Activated CD4-positive, CD25-positive, alpha-beta regulatory T cell treated with anti-CD3 and anti-CD28 coated beads, Interleukin-2, amount 50 U/mL, for 24 hours (primary cell): Measurements from ENCODE around the gene ZNF93.
A peak's percentile ranks its signal among the peaks of the same experiment; 100 is the strongest.
"Not testable (repeated sequence)": the region's sequence is repeated elsewhere in the genome, so short reads cannot be mapped to it uniquely, and the experiment has no call there.

ENCODE experiments used
- ATAC-seq, 2 donors: fragments of 150-1000 bp; cut with Tn5 transposase; one replicate each; pipeline ENCODE4 v1.10.0; 2021; ENCODE audit warnings: mild to moderate bottlenecking in 1 of 2, moderate library complexity in 1 of 2

The ZNF93 gene

DNA sequence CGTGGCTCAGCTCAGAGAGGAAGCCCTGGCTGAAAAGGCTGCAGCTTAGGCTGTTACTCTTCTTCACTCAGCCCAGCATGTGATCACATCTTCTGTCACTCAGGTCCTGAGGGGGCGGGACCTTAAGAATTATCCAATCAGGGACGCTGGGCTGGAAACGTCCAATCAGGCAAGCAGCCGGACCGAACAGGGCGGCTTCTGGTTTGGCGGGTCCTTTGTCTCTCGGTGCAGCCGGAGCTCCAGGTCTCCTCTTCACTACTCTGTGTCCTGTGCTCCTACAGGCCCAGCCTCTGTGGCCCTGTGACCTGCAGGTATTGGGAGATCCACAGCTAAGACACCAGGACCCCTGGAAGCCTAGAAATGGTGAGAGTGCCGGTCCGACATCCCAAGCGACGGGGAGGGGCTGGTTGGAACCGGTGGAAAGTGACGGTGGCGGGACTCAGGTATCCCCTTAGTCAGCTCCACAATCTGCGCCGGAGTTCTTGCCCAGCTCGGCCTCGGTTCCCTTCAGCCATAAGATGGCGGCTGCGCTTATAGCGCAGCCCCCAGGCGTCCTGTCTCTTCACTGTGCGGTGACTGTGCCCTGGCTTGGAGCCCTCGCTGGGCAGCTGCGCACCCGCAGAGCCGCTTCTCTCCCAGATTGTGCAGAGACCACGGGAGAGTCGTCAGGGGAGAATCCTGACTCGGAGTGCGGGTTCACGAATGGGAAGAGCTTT is at the start of gene ZNF93:
TSS of gene ZNF93 (plus strand) at position 218 of the 716 bp plus-strand sequence. CDS start at position 361, 143 bp downstream.
- ATAC-seq = peak; percentile 98

DNA sequence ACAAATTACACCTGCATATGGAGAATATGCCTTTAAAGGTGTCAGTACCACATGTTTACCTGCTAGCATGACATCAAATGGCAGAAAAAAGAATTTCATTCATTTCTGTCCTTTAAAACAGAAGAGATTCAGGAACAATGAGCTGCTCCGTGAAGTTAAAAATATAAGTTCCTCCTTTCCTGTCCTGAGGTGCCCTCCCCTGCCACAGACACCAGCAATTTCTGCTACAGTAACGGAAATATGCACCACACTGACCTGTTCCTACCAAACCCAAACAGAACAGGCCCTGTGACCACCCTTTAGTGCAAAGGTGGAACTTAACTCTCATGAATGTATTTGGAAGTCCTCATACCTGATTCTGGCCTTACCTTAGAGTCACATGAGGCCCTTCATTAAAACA is 49.0 kb upstream of the ZNF93 start:
- ATAC-seq = not testable (repeated sequence)

DNA sequence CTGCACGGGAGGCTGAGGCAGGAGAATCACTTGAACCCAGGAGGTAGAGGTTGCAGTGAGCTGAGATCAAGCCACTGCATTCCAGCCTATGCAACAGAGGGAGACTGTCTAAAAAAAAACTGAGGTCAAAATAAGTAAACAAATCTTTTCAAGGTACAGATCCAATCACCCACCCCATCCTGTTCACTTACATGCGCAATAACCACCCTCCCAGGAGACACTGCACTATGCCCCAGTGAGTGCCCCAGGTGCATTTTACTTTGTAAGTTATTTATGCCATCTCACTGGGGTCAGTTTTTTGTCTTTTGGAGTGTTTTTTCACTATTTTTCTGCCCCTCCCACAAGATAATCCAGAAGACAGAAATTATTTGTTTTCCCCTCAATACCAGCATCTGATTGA is 42.0 kb upstream of the ZNF93 start:
- no peak for ATAC-seq

DNA sequence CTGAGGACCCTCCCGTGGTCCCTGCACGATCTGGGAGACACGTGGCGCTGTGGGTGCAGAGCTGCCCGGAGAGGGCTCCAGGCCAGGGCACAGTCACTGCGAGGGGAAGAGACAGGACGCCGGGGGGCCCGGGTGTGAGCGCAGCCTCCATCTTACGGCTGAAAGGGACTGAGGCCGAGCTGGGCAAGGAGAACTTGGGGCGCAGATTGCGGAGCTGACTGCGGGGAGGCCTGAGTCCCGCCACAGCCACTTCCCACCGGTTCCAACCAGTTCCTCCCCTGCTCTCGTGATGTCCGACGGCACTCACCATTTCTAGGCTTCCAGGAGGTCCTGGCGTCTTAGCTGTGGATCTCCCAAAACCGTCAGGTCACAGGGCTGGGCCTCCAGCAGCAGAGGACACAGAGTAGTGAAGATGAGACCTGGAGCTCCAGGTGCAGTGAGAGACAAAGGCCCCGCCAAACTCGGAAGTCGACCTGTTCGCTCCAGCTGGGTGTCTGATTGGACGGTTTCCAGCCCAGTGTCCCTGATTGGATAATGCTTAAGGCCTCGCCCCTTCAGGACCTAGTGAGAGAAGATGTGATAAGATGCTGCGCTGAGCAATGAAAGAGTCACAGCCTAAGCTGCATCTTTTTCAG is 39.9 kb upstream of the ZNF93 start:
- ATAC-seq = peak; percentile 20 to 45

DNA sequence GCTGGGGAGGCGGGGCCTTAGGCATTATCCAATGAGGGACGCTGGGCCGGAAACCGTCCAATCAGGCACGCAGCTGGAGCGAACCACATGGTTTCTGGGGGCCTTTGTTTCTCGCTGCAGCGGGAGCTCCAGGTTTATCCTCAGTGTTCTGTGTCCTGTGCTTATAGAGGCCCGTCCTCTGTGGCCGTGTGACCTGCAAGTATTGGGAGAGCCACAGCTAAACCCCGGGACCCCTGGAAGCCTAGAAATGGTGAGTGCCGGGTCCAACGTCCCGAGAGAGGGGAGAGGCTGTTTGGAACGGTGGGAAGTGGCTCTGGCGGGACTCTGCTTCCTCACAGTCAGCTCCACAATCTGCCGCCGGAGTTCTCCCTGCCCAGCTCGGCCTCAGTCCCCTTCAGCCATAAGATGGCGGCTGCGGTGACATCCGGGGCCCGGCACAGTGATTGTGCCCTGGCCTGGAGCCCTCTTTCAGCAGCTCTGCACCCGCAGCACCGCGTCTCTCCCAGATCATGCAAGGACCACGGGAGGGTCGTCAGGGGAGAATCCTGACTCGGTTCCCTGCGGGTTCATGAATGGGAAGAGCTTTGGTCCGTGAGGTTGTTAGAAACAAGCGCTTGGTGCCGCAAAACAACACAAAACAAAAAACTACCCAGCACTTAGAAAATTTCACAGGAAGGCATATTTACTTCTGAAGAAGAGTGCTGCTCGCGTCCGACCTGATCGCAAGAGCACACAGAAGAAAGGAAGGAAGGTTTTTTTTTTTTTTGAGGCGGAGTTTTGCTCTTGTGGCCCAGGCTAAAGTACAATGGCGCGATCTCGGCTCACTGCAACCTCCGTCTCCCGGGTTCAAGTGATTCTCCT is 34.8 kb upstream of the ZNF93 start, which contains the start of gene ZNF253:
TSS of gene ZNF253 (plus strand) at position 133 of the 861 bp plus-strand sequence. CDS start at position 248, 115 bp downstream.
- ATAC-seq = peak; percentile 97 to 98

DNA sequence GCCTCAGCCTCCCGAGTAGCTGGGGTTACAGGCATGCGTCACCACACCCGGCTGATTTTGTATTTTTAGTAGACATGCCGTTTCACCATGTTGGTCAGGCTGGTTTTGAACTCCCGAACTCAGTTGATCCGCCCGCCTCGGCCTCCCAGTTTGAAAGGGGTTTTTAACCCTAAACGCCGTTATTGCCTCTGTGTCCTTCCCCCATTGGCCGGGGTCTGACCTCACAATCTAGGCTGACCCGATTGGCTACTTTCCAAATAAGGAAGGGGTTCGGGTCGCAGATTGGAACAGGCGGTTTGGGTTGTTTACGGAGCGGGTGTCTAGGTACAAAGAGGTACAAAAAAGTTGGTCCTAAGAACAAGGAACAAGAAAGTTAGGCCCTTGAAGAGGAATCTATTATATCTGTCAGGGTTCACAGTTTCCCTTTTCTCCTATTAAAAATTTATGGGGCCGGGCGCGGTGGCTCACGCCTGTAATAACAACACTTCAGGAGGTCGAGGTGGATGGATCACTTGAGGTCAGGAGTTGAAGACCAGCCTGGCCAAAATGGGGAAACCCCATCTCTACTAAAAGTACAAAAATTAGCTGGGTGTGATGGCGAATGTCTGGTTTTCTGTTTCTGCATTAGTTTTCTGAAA is 34.0 kb upstream of the ZNF93 start:
- peak; percentile 5 to 11 for ATAC-seq

DNA sequence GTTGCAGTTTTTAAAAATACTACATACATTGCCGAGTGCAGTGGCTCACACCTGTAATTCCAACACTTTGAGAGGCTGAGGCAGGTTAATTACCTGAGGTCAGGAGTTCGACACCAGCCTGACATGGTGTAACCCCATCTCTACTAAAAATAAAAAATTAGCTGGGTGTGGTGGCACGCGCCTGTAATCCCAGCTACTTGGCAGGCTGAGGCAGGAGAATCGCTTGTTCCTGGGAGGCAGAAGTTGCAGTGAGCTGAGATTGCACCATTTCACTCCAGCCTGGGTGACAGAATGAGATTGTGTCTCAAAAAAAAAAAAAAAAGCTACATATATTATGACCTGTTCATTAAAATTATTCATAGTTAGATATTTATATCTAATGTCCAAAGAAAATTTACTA is 30.7 kb upstream of the ZNF93 start:
- not testable (repeated sequence) for ATAC-seq

DNA sequence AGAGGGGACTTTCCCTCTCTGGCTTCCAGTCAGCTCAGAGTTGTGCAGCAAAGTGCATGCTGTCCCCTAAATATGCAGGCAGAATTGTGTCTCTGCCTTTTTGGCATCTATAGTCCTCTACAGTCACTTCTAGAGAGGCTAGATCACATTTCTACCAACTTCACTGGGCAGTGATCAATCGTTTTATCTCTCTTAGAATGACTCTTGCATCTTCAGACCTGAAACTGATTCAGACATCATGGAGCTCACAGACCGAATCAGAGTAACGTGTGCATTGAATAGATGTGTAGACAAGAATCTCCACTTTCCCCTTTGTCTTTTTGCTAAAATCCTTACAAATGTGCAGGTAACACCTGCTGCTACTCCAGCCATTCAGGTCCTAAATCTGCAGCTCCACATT is 28.8 kb upstream of the ZNF93 start:
- ATAC-seq = peak; percentile 89 to 93

DNA sequence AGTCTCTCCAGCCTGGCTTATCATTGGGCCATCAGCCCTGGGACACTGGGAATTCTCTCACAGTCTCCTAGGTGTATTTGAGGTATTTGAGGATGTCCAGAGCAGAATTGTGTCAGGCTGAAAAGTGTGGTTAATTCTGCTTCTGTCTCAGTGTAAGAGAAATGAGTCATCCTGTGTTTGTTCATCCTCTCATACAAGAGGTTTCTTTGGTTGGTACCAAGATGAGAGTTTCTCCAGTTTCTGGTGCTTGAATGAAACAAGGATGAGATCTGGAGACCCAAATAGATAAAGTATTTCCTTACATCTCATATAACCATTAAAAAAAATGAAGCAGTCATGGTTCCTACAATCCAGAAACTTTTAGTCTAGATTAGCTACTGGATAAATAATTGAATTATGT is 27.4 kb upstream of the ZNF93 start:
- ATAC-seq = peak in 1 of 2 donors; percentile 23

DNA sequence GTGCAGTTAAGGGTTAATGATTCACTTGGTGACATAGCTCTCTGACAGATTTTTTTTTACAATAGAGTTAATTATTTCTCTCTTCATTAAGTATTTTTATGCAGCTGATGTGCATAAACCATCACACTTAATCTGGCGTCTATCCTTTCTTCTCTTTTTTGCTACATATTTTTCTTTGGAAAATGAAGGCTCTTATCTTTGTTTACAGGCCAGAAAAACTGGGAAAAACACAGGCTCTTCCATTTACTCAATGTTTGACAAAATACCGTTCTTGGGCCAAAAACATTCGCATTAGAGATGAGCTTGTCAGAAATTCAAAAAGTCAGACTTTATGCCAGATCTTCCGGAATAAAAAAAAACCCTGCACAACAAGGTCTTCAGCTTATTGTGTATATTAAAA is 23.0 kb upstream of the ZNF93 start:
- ATAC-seq = no peak

DNA sequence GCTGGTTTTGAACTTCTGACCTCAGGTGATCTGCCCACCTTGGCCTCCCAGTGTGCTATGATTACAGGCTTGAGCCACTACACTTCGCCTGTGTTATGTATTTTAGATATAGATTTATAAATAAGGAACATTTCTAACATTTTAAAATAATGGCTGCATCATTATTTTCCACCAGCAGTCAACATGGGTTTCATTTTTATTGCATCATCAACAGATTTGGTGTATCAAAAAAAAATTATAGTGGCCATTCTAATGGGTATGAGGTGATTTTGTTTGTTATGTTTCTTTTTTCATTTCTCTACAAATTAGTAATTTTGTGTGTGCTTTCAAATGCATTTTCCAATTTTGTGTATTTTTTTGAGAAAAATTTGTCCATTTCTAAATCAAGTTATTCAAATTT is 16.2 kb upstream of the ZNF93 start:
- no peak for ATAC-seq

DNA sequence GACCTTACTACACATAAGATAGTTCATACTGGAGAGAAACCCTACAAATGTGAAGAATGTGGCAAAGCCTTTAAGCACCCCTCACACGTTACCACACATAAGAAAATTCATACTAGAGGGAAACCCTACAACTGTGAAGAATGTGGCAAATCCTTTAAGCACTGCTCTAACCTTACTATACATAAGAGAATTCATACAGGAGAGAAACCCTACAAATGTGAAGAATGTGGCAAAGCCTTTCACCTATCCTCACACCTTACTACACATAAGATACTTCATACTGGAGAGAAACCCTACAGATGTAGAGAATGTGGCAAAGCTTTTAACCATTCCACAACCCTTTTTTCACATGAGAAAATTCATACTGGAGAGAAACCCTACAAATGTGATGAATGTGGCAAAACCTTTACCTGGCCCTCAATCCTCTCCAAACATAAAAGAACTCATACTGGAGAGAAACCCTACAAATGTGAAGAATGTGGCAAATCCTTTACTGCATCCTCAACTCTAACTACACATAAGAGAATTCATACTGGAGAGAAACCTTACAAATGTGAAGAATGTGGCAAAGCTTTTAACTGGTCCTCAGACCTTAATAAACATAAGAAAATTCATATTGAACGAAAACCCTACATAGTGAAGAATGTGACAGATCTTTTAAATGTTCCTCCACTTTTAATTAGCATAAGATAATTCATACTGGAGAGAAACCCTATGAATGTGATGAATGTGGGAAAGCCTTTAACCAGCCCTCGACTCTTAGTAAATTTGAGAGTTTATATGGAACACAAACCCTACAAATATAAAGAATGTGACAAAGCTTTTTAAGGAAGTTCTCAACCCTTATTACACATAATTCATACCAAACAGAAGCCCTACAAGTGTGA is 8.4 kb upstream of the ZNF93 start:
- ATAC-seq = not testable (repeated sequence)

DNA sequence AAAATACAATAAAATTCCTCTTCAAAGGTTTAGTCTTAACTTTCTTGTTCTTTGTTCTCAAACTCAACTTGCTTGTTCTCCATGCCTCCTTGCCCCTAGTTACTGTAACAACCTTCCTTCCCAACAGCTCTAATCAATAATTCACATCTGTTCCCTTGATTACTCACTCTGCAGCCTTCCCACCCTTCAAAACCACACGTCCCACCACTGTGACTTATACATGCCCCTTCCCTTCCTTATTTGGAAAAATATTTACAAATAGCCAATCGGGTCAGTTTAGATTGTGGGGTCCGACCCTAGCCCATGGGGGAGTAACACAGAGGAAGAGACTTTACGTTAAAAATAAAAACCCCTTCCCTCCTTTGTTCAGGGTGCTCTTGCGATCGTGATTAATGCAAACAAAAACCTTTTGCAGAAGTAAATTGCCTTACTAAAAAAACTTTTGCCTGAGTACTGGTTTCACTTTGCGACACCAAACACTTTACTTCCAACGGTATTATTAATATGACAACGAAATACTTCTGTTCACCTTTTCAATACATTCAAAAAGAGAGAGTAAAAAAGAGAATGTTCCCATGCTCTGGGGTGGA is 512 bp upstream of the ZNF93 start:
- peak; percentile 3 to 8 for ATAC-seq

DNA sequence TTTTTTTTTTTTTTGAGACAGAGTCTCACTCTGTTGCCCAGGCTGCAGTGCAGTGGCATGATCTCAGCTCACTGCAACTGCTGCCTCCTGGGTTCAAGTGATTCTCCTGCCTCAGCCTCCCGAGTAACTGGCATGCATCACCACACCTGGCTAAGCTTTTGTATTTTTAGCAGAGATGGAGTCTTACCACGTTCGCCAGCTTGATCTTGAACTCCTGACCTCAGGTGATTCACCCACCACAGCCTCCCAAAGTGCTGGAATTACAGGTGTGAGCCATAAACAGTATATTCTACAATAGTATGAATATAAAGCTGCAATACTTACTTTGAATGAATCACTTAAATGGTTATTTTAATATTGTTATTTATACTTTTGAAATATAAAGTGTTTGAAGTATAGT is 6.8 kb downstream of the ZNF93 start:
- peak in 1 of 2 donors; percentile 27 for ATAC-seq

DNA sequence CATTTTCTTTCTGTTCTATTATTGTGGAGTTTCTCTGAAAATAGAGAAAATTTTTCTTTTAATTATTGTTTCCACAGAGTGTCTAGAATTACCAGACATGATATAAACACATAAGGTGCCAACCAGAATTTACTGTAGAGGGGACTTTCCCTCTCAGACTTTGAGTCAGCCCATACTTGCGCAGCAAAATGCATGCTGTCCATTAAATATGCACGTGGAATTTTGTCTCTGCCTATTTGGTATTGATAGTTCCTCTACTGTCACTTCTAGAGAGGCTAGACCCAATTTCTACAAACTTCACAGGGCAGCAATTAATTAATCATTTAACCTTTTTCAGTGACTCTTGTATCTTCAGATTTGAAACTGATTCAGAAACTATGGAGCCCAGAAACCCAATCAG is 8.9 kb downstream of the ZNF93 start:
- peak; percentile 58 to 65 for ATAC-seq

DNA sequence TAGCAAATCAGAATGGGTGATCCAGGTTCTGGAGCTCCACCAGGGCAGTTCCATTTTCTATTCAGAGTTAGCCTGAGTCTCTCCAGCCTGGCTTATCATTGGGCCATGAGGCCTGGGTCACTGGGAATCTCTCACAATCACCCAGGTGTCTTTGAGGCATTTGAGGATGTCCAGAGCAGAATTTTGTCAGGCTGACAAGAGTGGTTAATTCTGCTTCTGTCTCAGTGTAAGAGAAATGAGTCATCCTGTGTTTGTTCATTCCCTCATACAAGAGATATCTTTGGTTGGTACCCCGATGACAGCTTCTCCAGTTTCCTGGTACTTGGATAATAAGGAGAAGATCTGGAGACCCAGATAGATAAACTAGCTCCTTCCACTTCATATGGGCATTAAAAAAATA is 10.4 kb downstream of the ZNF93 start:
- no peak for ATAC-seq

DNA sequence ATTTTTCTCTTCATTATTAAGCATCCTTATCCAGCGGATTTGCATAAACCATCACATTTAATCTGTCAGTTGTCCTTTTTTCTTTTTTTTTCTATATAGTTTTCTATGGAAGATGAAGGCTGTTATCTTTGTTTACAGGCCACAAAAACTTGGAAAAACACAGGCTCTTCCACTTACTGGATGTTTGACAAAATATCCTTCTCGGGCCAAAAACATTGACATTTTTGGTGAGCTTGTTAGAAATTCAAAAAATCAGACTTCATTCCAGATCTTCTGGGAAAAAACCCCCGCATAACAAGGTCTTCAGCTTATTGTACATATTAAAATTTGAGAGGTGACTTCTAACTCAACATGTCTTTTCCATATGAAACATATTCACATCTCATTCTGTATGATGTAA is 13.8 kb downstream of the ZNF93 start:
- no peak for ATAC-seq

DNA sequence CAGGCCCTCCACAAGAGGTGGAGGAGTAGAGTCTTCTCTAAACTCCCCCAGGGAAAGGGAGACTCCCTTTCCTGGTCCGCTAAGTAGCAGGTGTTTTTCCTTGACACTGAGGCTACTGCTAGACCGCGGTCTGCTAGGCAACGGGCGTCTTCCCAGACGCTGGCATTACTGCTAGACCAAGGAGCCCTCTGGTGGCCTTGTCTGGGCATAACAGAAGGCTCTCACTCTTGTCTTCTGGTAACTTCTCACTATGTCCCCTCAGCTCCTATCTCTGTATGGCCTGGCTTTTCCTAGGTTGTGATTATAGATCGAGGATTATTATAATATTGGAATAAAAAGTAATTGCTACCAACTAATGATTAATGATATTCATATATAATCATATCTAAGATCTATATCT is 29.7 kb downstream of the ZNF93 start:
- not testable (repeated sequence) for ATAC-seq

DNA sequence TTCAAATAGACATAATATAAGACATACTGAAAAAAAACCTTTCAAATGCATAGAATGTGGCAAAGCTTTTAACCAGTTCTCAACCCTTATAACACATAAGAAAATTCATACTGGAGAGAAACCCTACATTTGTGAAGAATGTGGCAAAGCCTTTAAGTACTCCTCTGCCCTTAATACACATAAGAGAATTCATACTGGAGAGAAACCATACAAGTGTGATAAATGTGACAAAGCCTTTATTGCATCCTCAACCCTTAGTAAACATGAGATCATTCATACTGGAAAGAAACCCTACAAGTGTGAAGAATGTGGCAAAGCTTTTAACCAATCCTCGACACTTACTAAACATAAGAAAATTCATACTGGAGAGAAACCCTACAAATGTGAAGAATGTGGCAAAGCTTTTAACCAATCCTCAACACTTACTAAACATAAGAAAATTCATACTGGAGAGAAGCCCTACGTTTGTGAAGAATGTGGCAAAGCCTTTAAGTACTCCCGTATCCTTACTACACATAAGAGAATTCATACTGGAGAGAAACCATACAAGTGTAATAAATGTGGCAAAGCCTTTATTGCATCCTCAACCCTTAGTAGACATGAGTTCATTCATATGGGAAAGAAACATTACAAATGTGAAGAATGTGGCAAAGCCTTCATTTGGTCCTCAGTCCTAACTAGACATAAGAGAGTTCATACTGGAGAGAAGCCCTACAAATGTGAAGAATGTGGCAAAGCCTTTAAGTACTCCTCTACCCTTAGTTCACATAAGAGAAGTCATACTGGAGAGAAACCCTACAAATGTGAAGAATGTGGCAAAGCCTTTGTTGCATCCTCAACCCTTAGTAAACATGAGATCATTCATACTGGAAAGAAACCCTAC is 32.9 kb downstream of the ZNF93 start:
- not testable (repeated sequence) for ATAC-seq

DNA sequence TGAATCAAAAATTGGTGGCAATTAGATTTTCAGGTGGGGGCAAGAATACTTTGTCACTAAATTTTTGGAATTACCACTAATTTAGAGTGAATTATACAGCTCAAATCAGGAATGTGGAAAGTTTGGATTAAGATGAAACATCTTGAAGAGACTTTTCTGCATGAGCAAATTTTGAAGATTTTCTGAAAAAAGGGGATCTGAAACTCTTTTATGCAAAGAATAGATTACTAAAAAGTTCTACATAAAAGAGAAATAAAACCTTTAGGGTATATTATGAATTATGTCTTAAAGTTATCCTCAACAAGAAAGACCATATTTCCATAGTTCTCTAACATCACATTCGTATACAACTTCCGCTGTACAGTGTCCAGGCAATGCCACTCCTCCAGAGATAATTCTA is 36.7 kb downstream of the ZNF93 start:
- ATAC-seq = no peak
